Mononuclear cell (primary cell): ENCODE data around the gene IP6K1. TPM values are rescaled to one million over a fixed set of nuclear protein-coding genes. Genes with fewer than 3 reads are reported as not detected.

Experiments
- H3K27me3 ChIP-seq: 2 replicates; pipeline ENCODE4 v1.6.0; 2011; ENCODE audit warnings: low read length, control low read depth; ENCODE audit not compliant: insufficient read depth
- H3K4me1 ChIP-seq: 2 replicates; pipeline ENCODE4 v1.5.1; 2011; ENCODE audit warnings: mild to moderate bottlenecking, low read length, control low read depth; ENCODE audit not compliant: insufficient read depth
- H3K4me3 ChIP-seq: 2 replicates; pipeline ENCODE4 v1.5.1; 2011; ENCODE audit warnings: mild to moderate bottlenecking, low read length, moderate library complexity
- H3K9me3 ChIP-seq: 2 replicates; pipeline ENCODE4 v1.5.1; 2011; ENCODE audit warnings: low read depth, mild to moderate bottlenecking, control low read depth, low read length
- total RNA-seq: library from RNA; depleted of rRNA; stranded (reverse); fragments of >200 nt; gene quantifications from one replicate; pipeline ENCODE4 v1.2.3, GENCODE V29; 2012

The IP6K1 gene
- total RNA-seq, 1 donor, result 31.7 TPM

DNA sequence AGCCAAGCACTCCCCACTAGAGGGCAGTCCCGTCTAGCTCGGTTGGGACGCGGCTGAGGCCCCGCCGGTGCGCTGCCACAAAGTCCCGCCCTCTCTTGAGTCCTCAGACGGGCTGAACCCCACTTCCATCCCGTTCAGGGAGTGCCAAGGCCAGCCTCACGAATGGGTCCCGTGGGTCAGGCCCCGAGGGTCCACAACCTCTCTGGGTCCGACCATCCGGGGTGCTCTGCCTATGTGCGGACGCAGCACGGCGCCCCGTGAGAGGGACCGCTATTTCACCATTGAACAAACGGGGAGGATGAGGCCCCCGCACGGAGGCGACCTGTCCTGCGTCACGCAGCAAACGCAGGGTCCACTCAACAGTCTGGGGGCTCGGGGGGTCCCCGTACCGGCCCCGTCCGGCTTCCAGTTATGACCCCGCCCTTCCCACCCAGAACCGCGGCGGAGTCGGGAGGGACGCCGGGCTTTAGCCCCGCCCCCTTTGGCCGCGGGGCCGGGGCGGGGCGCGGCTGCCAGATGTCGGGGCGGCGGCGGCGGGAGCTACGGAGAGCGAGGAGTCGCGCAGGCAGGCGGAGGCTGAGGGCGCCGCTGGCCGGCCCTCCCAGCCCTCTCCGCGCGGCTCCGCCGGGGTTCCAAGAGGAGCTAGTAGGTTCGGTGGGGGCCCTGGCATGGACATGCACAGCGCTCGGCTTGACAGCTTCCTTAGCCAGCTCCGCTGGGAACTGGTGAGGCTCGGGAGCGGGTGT is 16.6 kb upstream of the IP6K1 start, which contains the start of gene INKA1:
INKA1 (plus strand) TSS at position 543 of the 746 bp plus-strand sequence; CDS start at position 675, 132 bp downstream.
- Histone ChIP-seq H3K4me3 (peak within 1 kb of the TSS; percentile 88), H3K4me1 (peaks cover 50% of the 10 kb centered on the region), H3K27me3 (no peaks in the 10 kb centered on the region), H3K9me3 (no peaks in the 10 kb centered on the region)

DNA sequence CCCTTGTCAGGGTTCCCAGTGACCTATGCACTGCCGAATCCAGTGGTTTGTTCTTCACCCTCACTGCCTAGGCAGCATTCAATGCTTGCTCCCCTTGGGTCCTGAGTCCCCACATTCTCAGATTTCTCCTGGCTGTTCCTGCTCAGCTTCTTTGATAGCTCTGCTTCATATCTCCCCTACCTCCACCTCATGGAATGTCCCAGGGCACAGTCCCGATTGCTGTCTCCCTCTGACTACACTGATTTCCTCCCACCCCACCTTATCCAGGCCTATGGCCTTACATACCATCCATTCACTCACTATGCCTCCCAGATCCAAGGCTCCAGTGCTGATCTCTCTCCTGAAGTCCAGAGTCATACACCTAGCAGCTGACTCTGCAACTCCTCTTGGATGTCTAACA is 14.8 kb upstream of the IP6K1 start:
- Histone ChIP-seq H3K9me3 (no peaks in the 10 kb centered on the region), H3K4me3 (no peak overlapping the region), H3K27me3 (no peaks in the 10 kb centered on the region), H3K4me1 (peaks cover 32% of the 10 kb centered on the region)

- Histone ChIP-seq H3K9me3 (no peaks in the 10 kb centered on the region), H3K27me3 (no peaks in the 10 kb centered on the region), H3K4me3 (no peak within 1 kb of the TSS), H3K4me1 (peaks cover 19% of the 10 kb centered on the region)
Observed at GRCh38 chr3:49799761-49800160, 13.4 kb upstream of the IP6K1 start, which contains the start of gene CDHR4. Gene CDHR4, minus strand, starts transcription at chr3:49799873. Its CDS starts 61 bp downstream, at chr3:49799812.

DNA sequence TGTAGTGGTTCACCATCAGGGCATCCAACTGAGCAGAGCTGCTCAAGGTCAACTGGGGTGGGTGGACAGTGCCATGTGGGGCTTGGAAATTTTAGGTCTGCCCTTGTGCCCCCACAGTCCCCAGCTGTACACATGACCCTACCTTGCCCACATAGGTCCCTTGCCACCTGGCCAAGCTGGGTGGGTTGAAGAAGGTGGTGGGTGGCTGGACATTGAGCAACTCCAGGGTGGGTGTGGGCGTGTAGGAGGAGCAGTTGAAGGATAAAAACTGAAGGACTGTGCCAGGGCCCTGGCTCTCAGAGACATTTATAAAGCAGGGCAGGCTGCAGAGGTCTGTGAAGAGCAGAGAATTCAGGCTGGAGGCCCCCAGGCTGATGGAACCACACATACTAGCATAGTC is 12.8 kb upstream of the IP6K1 start:
- H3K4me1 ChIP-seq, result peaks cover 13% of the 10 kb centered on the region
- no peaks in the 10 kb centered on the region for H3K9me3 ChIP-seq
- no peak overlapping the region for H3K4me3 ChIP-seq
- H3K27me3 ChIP-seq, result no peaks in the 10 kb centered on the region

DNA sequence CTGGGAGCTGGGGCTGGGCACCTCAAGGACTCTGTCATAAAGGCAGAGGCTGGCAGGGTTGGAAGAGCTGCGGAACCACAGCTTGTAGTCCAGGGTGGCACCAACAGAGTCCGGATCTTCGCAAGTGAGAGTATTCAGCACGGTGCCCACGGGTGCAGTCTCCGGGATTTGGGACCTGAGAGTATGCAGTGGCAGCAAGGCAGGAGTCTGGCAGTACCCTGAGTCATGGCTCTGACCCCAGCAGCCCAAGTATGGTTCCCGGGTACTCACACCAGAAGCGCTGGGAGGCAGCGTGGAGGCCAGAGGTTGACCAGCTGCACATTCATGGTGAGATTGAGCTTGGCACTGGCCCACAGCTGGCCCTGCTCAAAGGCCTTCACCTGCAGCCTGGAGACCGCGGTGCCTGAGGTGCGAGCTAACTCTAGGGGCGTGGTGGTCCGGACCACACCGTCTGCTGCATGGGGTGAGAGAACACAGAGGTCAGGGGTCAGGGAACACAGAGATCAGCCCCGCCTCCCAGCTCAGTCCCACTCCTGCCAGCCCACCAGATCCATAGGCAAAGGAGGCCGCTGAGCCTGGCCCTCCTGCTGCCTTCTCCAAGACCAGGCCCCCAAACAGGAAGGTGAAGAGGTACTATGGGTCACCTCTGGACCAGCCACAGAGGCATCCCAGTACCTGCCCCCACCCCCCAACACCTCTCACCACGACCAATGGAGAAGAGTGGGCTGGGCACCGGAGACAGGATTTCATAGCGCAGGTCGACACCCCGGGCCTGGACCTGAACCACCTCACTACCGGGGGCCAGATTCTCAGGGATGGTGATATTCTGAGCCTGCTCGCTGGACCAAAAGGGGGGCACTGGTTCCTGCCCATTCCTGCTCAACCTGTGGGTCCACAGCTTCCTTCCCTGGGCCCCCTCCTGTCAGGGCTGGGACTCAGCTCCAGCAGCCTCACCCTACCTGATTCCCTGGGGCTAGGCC is 8.9 kb upstream of the IP6K1 start:
- Histone ChIP-seq H3K9me3 (no peaks in the 10 kb centered on the region), H3K4me1 (no peaks in the 10 kb centered on the region)

GRCh38 chr3:49794431-49794830 is 8.1 kb upstream of the IP6K1 start:
- no peaks in the 10 kb centered on the region for H3K27me3 ChIP-seq
- no peaks in the 10 kb centered on the region for H3K9me3 ChIP-seq
- no peak overlapping the region for H3K4me3 ChIP-seq
- no peaks in the 10 kb centered on the region for H3K4me1 ChIP-seq

More for the DNA sequence above, 8.9 kb upstream of the IP6K1 start:
- no peak overlapping the region for H3K4me3 ChIP-seq
- H3K27me3 ChIP-seq, result no peaks in the 10 kb centered on the region

DNA sequence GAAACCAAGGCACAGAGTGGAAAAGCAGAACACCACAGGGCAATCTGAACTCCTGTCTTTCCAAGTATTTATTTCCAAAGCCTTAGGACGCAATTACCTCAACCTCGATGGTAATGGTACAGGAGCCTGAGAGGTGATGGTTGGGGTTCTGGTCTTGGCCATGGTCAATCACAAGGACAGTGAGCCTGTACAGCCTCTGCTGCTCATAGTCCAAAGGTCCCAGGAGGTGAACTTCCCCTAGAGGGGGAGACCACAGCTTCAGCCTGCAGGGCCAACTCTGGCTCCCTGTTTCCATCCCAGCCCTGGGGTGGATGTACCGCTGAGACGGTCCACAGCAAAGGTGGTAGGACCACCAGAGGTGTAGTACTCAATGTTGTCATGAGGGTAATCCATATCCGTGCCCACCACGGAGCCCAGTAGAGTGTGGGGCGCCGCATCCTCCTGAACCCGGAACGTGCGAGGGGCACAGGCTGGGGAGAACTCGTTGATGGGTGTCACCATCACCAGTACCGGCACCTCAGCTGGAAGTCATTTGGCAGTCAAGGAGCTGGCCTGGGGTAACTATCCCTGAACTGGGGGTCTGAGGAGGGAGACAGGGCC is 7.2 kb upstream of the IP6K1 start:
- H3K27me3 ChIP-seq, result no peaks in the 10 kb centered on the region
- no peaks in the 10 kb centered on the region for H3K9me3 ChIP-seq
- H3K4me1 ChIP-seq, result no peaks in the 10 kb centered on the region
- H3K4me3 ChIP-seq, result no peak overlapping the region

DNA sequence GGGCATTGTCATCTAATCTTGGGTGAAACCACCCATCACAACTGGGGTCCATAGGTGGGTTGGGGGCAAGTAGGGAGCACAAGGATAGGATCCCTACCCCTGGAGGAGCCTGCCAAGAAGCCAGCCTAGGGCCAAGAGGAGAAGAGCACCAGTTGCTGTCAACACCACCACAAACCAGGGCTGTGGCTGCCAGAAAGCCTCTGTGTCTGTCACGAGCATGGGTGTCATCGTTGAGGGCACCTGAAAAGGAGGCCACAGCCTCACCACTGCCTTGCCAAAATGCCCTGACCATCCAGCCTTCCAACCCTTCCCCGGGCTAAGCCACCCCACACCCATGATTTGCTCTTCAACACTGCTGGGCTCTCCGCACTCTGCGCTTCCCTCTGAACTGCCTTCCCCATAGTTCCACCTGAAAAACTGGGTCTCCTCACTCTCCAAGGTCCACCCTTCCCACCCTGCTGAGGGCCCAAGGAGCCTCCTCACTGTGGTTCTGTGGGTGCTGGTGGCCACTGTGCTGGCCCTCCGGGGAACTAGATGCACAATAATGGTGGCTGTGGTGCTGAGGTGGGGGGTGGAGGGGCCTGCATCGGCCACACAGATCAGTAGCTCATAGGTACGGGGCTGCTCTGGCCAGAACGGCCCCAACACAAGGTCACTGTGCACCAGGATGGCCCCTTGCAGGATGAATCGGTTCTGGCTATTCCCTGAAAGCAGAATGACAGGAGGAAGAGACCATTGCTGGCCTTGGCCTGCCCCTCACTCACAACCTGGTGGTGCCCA is 6.2 kb upstream of the IP6K1 start:
- no peak overlapping the region for H3K4me3 ChIP-seq
- peaks cover under 1% of the 10 kb centered on the region for H3K4me1 ChIP-seq
- H3K9me3 ChIP-seq, result no peaks in the 10 kb centered on the region
- H3K27me3 ChIP-seq, result no peaks in the 10 kb centered on the region

GRCh38 chr3:49791571-49791970 is 5.2 kb upstream of the IP6K1 start:
- H3K4me1 ChIP-seq, result peaks cover 10% of the 10 kb centered on the region
- H3K9me3 ChIP-seq, result no peaks in the 10 kb centered on the region
- H3K4me3 ChIP-seq, result no peak overlapping the region
- H3K27me3 ChIP-seq, result no peaks in the 10 kb centered on the region

DNA sequence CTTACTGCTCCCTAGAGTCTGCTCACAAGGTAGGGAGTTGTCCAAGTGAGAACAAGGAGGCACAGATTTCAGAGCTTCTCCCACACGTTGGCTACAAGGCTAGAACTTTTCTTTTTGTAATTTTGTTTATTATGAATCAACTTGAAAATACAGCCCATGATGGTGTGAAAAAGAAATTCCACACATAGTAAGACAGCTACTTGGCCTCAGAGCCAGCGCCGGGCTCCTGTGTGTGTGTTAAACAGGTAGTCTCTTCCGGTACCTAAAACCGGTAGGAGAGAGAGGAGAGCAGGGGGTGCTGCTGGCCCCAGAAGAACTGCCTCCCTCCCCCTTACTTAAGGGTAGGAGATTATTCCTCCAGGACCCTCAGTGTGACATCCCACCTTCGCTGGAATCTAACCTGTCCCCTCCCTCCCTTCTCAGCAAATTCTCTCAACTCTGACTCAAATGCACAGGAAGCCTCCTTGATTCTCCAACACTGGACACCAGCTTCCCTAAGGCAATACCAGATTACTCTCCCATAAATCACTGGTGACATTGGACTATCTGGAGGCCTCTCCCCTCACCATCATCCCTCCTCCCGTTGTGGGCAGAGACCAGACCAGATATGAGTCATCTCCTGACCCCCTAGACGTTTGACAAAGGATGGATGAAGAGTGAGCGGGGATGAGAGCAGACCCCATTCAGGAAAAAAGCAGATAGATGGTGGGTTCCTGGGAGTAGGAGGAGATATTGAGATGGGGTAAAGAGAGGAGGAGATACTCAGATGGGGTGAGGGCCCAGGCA is 4.5 kb upstream of the IP6K1 start:
- Histone ChIP-seq H3K4me1 (peaks cover 10% of the 10 kb centered on the region), H3K27me3 (no peaks in the 10 kb centered on the region), H3K9me3 (no peaks in the 10 kb centered on the region), H3K4me3 (no peak overlapping the region)

- Histone ChIP-seq H3K4me3 (no peak overlapping the region), H3K9me3 (no peaks in the 10 kb centered on the region), H3K27me3 (no peaks in the 10 kb centered on the region), H3K4me1 (peaks cover 27% of the 10 kb centered on the region)
Observed at GRCh38 chr3:49788056-49788455, 1.7 kb upstream of the IP6K1 start.

DNA sequence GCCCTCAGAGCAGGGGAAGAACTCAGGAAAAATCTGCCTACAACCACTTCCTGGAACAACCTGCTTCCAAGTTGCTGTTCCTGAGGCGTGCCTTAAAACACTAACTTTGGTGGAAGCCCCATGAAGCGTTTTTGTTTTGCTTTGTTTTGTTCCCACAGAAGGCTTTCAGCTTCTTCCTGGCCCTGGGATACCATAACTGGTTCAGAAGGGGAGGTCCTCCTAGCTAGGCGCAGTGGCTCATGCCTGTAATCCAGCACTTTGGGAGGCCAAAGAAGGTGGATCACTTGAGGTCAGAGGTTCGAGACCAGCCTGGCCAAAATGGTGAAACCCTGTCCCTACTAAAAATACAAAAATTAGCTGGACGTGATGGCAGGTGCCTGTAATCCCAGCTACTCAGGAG is 1.2 kb upstream of the IP6K1 start:
- H3K27me3 ChIP-seq, result no peaks in the 10 kb centered on the region
- no peak overlapping the region for H3K4me3 ChIP-seq
- no peaks in the 10 kb centered on the region for H3K9me3 ChIP-seq
- H3K4me1 ChIP-seq, result peaks cover 27% of the 10 kb centered on the region

DNA sequence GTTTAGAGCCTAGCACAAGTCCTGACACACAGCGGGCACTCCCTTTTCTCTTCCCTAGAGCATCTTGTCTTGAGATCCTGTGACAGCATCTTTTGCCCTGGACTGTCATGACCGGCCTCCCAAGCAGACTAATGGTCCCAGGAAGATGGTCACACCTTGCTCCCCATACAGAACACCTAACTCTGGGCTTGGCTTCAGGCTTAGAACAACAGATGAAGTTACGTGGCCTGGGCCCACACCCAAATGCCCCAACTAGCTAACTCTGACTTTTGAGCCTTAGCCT is 781 bp upstream of the IP6K1 start:
- Histone ChIP-seq H3K4me1 (peaks cover 27% of the 10 kb centered on the region), H3K27me3 (no peaks in the 10 kb centered on the region), H3K4me3 (peak overlapping the region; percentile 98)

More for the DNA sequence above, 781 bp upstream of the IP6K1 start:
- H3K9me3 ChIP-seq, result no peaks in the 10 kb centered on the region
